GM23248 (cell line): ENCODE data around the gene JPH2.

Experiments used
- EZH2 ChIP-seq: fragments of 200-600 bp; sonication (generic); IDR thresholded peaks from 2 replicates; pipeline ENCODE4 v1.6.1; 2018; ENCODE audit warnings: antibody characterized with exemption, mild to moderate bottlenecking; ENCODE audit not compliant: insufficient read depth, poor library complexity, severe bottlenecking
- EZH2phosphoT487 ChIP-seq: fragments of 200-600 bp; sonication (generic); IDR thresholded peaks from 2 replicates; pipeline ENCODE4 v1.6.1; 2018; ENCODE audit warnings: antibody characterized with exemption, moderate library complexity, mild to moderate bottlenecking, low read depth; ENCODE audit not compliant: insufficient read depth

- TF ChIP-seq EZH2 (no peak), EZH2phosphoT487 (no peak)
Observed at GRCh38 chr20:44123874-44124535, 63.0 kb downstream of the JPH2 start.
